GM08714 (cell line): ENCODE measurements around the gene KLHL28.

ENCODE experiments used
- H3K4me3 ChIP-seq: fragments of 200-500 bp; sonication (Bioruptor generic); 2 replicates; pipeline ENCODE4 v1.5.1; 2014; ENCODE audit warnings: mild to moderate bottlenecking, low read length, inconsistent platforms
- ZNF274 ChIP-seq: IDR thresholded peaks from 2 replicates; pipeline ENCODE4 v1.6.1; 2012; ENCODE audit warnings: mild to moderate bottlenecking, low read depth, low read length

KLHL28 gene

DNA sequence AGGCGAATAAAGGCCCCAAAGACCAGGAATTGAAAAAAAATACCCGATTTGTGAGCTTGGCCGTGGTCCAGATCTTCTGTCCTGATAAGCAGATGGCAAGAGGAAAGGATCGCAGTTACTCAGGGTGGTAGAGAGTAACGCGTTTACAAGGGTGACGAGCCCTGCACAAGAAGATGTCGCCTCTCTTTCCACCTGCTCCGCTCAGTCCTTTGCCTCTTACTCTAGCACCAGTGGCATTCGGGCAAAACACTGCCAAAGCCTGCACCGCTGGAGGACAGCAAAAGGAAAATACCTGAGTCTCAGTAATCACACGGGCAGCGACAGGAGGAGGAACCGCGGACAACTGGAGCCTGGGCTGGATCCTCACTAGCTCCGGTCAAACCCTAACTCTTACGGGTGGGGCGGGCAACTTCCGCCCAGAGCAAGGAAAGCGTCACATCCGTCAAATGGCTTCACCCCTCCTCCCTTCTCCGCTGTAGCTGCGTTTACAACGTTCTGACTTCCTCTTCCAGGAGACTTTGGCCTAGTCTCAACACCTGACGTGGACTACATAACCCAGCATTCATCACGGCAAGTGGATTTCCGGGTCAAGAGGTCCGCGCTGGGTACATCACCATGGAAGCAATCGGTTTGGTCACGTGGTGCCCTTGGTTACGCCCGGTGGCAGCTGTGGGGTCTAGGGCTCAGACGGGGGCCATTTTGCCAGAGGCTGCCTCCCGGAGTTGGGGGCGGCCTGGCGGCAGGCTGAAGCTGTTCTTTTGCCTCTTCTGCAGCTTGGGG is at the start of gene KLHL28, which contains the start of gene TOGARAM1:
TSS of gene KLHL28 (minus strand) at position 394 of the 780 bp plus-strand sequence. CDS start 16,019 bp downstream, outside the sequence.
TSS of gene TOGARAM1 (plus strand) at position 637 of the 780 bp plus-strand sequence. CDS start 232 bp downstream, outside the sequence.
- TF ChIP-seq ZNF274, result no peak
- peak within 1 kb of the TSS; percentile 90 for H3K4me3 ChIP-seq

GRCh38 chr14:45003924-45004323 is 42.2 kb upstream of the KLHL28 start:
- TF ChIP-seq ZNF274, result no peak
- no peak overlapping the region for H3K4me3 ChIP-seq

- H3K4me3 ChIP-seq, result no peak overlapping the region
Measured at GRCh38 chr14:44995770-44996294, 34.1 kb upstream of the KLHL28 start.

DNA sequence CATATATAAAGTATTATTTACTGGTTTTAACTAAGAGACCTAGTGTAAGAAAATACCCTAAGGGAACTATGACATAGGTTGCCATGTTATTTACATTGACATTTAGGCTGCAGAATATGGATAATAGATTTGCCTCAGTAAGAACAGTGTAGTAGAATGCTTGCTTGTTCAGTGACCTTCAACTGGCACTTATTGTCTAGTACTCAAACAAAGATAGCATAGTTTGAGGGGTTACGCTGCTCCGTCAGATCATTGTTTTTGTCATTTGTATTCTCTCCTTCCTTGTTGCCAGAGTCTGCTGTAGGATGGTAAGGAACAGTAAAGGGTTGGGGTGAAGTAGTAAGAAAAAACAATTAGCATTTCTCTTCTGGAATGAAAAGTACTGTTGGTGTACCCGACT is 33.4 kb upstream of the KLHL28 start:
- TF ChIP-seq ZNF274, result no peak
- H3K4me3 ChIP-seq, result no peak overlapping the region

More at GRCh38 chr14:44995770-44996294, 34.1 kb upstream of the KLHL28 start:
- TF ChIP-seq ZNF274, result no peak

DNA sequence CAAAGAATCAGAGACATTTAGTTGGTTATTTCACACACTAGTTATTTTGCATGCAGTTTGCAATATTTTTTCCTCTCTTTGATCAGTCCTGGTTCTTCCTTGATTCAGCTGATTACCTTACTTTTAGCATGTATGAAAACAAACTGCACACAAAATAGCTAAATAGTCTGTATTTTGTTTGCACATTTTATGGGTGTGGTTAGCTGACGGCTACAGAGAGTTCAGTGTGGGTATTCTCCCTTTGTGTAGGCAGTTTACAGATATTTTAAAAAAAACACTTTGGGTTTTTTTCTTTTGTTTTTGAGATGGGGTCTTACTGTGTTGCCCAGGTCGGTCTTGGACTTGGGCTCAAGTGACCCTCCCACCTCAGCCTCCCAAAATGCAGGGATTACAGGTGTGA is 28.8 kb upstream of the KLHL28 start:
- no peak overlapping the region for H3K4me3 ChIP-seq
- no peak for TF ChIP-seq ZNF274

DNA sequence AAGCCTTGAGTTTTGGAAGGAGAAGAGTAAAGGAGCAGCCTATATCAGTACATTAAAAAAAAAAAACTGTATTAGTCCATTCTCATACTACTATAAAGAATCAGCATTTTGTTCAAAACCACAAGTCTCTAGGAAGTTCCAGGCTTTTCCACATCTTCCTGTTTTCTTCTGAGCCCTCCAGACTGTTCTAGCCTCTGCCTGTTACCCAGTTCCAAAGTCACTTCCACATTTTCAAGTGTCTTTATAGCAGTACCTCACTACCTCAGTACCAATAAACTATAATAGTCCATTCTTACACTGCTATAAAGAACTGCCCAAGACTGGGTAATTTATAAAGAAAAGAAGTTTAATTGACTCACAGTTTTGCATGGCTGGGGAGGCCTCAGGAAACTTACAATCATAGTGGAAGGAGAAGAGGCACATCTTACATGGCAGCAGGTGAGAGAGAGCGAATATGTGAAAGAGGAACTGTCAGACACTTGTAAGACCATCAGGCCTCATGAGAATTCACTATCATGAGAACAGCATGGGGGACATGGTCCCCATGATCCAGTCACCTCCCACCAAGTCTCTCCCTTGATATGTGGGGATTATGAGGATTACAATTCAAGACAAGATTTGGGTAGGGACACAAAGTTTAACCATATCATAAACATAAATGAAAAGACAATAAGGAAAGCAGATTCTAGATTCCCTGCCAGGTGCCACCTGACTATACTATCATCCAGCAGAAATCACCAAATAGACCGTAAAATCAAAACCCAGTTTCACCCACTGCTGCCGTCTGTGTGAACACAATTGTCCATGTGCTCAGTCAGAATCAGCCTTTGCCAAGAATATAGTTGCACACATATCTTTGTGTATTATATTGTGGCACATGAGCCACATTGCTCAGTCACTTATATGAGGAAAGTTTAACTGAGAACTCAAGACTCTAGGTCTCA is 28.0 kb upstream of the KLHL28 start:
- H3K4me3 ChIP-seq, result no peak overlapping the region
- TF ChIP-seq ZNF274, result no peak

- H3K4me3 ChIP-seq, result no peak overlapping the region
- TF ChIP-seq ZNF274, result no peak
Measured at GRCh38 chr14:44988694-44989093, 26.9 kb upstream of the KLHL28 start.

DNA sequence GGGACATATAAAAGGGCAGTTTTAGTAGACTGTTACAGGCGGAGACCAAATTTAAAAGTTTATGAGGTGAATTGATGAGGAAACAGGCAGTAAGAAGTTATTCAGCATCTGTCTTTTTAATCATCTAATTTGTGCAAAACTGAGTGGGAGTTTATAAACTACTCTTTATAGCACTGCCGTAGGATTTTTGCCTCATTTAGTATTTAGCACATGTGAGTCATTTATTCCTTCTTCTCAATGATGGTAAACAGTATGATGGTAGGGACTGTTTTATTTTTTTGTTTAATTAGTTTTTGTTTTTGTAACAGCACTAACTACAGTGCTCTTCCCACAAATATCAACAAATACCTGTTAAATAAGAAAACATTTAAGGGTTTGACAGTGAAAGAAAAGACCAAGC is 20.8 kb upstream of the KLHL28 start:
- H3K4me3 ChIP-seq, result no peak overlapping the region
- no peak for TF ChIP-seq ZNF274

DNA sequence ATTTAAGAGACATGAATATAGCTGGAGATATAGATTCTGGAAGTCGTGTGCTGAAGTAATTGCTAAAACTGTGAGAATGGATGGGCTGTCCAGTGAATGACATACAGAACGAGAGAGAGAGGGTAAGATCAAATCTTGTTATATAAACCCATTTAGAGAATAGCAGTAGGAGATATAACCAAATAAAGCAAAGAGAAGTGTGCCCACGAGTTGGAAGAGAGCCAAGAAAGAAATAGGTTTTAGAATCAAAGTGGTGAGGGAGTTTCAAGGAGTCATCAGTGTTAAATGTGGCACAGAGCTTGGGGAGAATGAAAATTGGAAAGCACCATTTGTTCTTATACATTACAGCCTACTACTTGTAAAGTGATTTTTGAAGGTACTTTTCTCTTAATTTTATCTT is 19.5 kb upstream of the KLHL28 start:
- TF ChIP-seq ZNF274, result no peak
- H3K4me3 ChIP-seq, result no peak overlapping the region

DNA sequence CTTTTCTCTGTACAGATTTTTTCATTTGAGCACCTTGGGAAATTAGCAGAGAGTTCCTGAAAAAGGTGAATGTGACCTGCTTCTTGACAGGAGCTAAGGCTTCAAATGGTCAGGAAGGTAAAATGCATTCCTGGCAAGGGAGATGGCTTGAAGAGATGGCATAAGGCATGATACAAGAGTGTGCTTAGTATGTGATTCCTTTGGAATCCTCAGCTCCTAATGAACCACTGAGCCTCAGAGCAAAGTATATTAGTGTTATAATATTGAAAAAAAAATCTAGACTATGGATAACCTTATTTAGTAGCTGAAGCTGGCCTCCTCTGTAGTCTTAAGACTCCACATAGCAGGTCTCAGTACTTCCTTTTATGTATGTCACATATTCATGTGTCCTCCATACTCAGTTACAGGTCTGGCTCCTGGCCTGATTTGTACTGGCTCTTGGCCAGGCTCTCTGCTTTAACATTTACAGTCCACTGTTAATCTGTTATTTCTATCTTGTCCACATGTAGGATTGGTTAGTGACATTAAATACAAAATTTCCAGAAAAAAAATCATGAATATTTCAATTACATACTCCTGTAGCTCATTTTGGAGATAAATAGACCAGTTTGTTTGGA is 18.1 kb upstream of the KLHL28 start:
- no peak for TF ChIP-seq ZNF274
- H3K4me3 ChIP-seq, result no peak overlapping the region

- H3K4me3 ChIP-seq, result no peak overlapping the region
- TF ChIP-seq ZNF274, result no peak
Measured at GRCh38 chr14:44979273-44979672, 17.5 kb upstream of the KLHL28 start.

GRCh38 chr14:44971459-44971858 is 9.7 kb upstream of the KLHL28 start:
- TF ChIP-seq ZNF274, result no peak

GRCh38 chr14:44970907-44971306 is 9.2 kb upstream of the KLHL28 start:
- no peak for TF ChIP-seq ZNF274

More at GRCh38 chr14:44971459-44971858, 9.7 kb upstream of the KLHL28 start:
- H3K4me3 ChIP-seq, result no peak overlapping the region; the same call in 1 of the 2 replicates

DNA sequence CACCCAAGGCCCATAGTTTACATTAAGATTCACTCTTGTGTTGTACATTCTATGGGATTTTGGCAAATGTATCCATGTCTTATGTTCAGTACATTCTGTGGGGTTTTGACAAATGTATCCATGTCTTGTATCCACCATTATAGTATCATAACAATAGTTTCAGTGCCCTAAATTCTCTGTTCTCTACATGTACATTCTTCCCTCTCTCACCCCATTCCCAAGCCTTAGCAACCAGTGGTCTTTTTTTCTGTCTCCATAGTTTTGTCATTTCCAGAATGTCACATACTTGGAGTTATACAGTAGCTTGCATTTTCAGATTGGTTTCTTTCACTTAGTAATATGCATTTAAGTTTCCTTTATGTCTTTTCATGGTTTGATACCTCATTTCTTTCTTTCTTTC is 7.0 kb upstream of the KLHL28 start:
- TF ChIP-seq ZNF274, result no peak
- H3K4me3 ChIP-seq, result no peak overlapping the region

More at GRCh38 chr14:44970907-44971306, 9.2 kb upstream of the KLHL28 start:
- no peak overlapping the region for H3K4me3 ChIP-seq
